ENCODE results near the gene KLHL17.

GRCh38 chr1:970242-970972, 10.0 kb downstream of the KLHL17 start:
- TF ChIP-seq EZH2 (IDR thresholded peaks at IDR 0.05; ENCODE audit: insufficient read depth, poor library complexity, severe bottlenecking): no peak
- no peak for TF ChIP-seq EZH2phosphoT487 (IDR thresholded peaks at IDR 0.05; ENCODE audit: insufficient read depth, low read depth)

All from GM23248 (cell line).